Adipose tissue (tissue), 3 donors: ENCODE measurements around the gene MRE11. TPM values are rescaled to one million over a fixed set of nuclear protein-coding genes. Genes with fewer than 3 reads are reported as not detected.
"Not testable (repeated sequence)": the region's sequence is repeated elsewhere in the genome, so short reads cannot be mapped to it uniquely, and the experiment has no call there.

Experiments
- H3K27ac ChIP-seq: one replicate; pipeline ENCODE4 v1.5.1; 2013; ENCODE audit warnings: low read depth, low read length
- WGBS, 3 donors: extraction: QIAGEN DNeasy Blood & Tissue Kit; methylation state at CpG; one replicate each; pipeline ENCODE4 v1.1.7; 2013; 5-methylcytosine and 5-hydroxymethylcytosine counted together
- polyA plus RNA-seq, 3 donors: library from polyadenylated mRNA; stranded (reverse); fragments of 200-250 nt; gene quantifications; one replicate each; pipeline ENCODE4 v1.2.3, GENCODE V29; 2013
- donor health status: healthy with polysubstance abuse.
- donor health status: Bipolar disorder and iron deficiency.
- donor health status: healthy.

Gene MRE11
- polyA plus RNA-seq, 3 donors: 3.9 to 7.0 (median 4.4) TPM

DNA sequence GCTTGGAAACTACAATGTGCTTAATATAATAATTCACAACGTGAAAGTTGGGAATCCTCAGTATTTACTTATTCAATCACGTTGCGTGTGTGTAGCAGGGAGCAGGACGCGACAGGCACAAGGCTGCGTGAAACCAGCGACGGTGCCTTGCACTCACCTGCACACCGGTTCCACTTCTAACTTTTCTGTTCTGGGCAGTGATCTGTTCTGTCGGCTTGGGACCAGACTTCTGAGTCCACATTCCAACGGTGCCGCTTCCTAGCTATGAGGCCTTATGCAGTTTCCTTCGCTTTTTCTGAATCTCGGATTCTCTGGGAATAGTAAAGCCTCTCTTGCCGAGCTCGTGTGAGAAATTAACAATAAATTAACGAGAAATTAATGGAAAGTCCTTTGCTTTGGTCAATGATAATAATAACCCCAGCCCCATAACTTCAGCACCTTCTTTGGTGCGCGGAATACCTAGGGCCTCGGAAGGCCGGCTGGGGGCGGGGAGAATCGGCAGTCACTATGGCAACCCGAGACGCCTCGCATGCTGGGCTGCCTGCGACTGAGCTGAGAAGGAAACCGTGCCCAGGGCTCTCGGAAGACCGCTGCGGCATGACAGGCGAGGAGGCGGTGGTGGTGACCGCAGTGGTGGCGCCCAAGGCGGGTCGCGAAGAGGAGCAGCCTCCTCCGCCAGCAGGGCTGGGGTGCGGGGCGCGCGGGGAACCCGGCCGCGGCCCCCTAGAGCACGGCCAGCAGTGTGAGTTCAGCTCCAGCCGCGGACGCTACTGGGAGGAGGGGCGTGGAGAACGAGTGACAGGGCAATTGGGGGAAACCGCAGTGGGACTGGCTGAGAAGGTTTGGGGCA is 18.5 kb upstream of the MRE11 start, which contains the start of gene C11orf97:
C11orf97 (plus strand) TSS at position 530 of the 850 bp plus-strand sequence; CDS start at position 598, 68 bp downstream.
- no peak within 1 kb of the TSS for H3K27ac ChIP-seq
- 14 to 18% (median 17%) methylated on average over 51 to 53 of the region's 53 CpGs for WGBS, 3 donors

DNA sequence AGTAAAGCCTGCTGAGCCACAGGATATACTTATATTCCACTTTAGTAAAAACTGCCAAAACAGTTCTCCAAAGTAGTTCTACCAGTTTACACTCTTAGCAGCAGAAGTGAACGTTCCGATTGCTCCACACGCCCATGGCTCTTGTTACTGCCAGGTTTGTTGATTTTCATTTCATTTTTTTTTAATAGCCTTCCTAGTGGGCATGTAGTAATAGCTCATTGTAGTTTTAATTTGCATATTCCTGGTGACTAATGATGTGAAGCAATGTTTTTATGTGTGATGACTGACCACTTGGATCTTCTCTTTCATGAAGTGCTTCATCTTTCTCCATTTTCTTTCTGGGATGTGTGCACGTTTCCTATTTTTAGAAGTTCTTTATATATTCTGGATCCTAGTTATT is 13.8 kb upstream of the MRE11 start:
- no peak overlapping the region for H3K27ac ChIP-seq
- 53 to 71% (median 65%) methylated on average over 4 of the region's 4 CpGs for WGBS, 3 donors

DNA sequence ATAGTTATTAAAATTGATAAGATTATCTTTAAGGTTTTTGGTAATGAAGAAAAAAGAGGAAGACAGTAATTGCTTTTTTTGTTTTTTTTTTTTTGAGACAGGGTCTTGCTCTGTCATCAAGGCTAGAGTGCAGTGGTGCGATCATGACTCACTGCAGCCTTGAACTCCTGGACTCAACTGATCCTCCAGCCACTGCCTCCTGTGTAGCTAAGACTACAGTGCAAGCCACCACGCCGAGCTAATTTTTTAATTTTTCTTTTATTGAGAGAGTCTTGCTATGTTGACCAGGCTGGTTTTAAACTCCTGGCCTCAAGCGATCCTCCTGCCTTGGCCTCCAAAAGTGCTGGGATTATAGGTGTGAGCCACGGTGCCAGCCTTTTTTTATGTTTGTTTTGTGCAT is 12.9 kb upstream of the MRE11 start:
- H3K27ac ChIP-seq: not testable (repeated sequence)
- WGBS, 3 donors: 83 to 94% (median 92%) methylated on average over 5 of the region's 5 CpGs

DNA sequence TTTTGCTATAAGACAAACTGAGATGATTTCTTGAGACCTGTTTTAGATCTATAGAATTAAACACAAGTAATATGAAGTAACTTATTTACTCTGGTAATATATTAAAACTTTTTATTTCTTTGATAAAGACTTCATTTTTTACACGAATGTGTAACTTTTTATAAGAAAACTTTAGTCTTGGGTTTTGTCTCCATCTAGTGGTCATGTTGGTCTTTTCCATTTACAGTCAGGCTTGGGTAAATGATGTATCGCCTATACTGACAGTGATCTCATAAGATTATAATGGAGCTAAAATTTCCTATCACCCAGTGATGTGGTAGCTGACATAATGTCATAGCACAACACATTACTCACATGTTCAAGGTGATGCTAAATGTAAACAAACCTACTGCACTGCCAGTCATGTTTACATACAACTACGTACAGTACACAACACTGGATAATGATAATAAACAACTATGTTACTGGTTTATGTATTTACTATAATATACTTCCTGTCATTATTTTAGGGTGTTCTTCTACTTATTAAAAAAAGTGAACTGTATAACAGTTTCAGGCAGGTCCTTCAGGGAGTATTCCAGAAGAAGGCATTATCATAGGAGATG is 11.1 kb upstream of the MRE11 start:
- WGBS, 3 donors: 4 to 21% (median 19%) methylated on average over 3 of the region's 3 CpGs
- H3K27ac ChIP-seq: no peak overlapping the region

- WGBS, 3 donors: 63 to 77% (median 70%) methylated on average over 2 of the region's 2 CpGs
- no peak overlapping the region for H3K27ac ChIP-seq
Measured at GRCh38 chr11:94501522-94501921, 7.9 kb upstream of the MRE11 start.

DNA sequence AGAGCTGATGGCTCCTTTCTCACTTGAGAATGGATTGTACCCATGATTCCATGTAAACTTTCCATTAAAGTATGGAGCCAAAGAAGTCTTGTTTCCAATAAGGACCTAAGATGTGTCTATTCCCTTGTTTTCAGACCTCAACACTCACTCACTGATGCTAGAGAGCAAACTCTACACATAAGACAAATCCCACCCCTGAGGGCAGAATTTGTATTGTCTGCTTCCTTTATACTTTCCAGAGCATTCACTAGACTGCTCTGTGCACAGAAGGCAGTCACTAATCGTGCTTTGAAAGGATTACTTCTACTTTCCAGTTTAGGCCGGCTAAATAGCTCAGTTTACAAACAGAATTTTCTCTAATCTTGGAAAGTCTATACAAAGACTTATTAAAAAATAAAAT is 6.5 kb upstream of the MRE11 start:
- WGBS, 3 donors: 86 to 89% (median 88%) methylated on average over 2 of the region's 2 CpGs
- no peak overlapping the region for H3K27ac ChIP-seq

DNA sequence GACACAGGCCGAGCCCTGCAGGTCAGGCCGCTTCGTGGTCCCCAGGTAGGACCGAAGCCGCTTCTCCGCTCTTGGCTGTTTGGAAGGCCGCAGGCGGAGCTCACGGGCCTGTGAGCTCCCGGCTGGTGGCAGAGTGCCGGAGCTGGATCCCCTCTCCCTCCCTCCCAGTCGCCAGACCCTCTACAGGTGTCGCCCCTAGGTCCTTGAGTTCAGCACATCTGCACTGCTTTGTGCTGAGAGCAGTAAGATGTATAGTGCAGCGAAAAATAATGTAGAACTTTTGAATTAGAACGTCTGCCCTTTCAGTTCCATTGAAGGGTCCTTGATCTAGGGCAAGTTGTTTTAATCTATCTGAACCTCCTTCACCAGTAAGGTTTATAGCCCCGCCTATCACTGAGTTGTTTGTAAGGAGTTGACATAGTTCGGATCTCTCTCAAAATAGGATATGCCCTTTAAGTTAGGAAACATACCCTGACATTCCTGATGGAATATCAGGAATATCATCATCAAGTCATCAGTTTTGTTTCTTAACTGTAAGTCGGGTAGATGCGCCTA is 559 bp upstream of the MRE11 start:
- 1 to 5% (median 3%) methylated on average over 19 of the region's 19 CpGs for WGBS, 3 donors
- H3K27ac ChIP-seq: no peak overlapping the region

DNA sequence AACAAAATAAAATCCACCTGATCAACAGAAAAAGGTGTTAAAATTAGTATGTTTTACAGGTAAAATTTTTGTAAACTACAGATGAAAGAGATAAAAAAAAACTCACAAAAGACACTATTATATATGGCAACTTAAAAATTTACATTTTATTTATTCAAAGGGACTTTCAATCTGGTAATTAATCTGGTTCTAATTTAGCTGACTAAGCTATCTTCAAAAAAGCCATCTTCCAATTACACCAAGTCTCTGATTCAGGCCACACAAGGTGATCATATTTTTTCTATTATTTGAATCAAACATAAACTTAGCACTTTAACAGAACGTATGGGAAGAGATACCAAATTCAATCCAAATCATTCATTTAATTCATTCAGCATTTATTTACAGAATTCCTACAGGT is 7.6 kb downstream of the MRE11 start:
- 81 to 90% (median 86%) methylated on average over 1 of the region's 1 CpG for WGBS, 3 donors
- H3K27ac ChIP-seq: no peak overlapping the region

GRCh38 chr11:94481342-94481741 is 12.3 kb downstream of the MRE11 start:
- H3K27ac ChIP-seq: no peak overlapping the region

- WGBS, 3 donors: 58 to 89% (median 67%) methylated on average over 2 of the region's 2 CpGs
- H3K27ac ChIP-seq: no peak overlapping the region
Measured at GRCh38 chr11:94477624-94478023, 16.0 kb downstream of the MRE11 start.

- 93 to 98% (median 93%) methylated on average over 3 of the region's 3 CpGs for WGBS, 3 donors
- no peak overlapping the region for H3K27ac ChIP-seq
Measured at GRCh38 chr11:94472916-94473799, 20.5 kb downstream of the MRE11 start.

- 65 to 96% (median 93%) methylated on average over 2 of the region's 2 CpGs for WGBS, 3 donors
- no peak overlapping the region for H3K27ac ChIP-seq
Measured at GRCh38 chr11:94469416-94469815, 24.2 kb downstream of the MRE11 start.

DNA sequence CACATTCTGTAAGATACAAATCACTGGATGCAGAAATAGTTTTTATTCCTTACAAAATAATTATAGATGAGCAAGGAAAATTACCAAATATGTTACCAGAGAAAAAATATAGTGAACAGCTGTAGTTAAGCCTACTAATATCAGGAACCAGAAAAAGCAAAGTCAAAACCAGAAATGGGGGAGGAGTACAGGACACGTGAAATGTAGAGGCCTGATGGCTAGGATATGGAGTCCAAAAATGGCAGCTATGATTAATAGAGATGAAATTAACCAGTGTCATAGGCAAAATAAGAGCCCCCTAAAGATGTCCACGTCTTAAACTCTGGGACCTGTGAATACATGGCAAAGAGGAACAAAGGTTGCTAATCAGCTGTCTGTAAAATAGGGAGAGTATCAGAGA is 34.1 kb downstream of the MRE11 start:
- H3K27ac ChIP-seq: no peak overlapping the region
- WGBS, 3 donors: 89 to 97% (median 91%) methylated on average over 2 of the region's 2 CpGs

DNA sequence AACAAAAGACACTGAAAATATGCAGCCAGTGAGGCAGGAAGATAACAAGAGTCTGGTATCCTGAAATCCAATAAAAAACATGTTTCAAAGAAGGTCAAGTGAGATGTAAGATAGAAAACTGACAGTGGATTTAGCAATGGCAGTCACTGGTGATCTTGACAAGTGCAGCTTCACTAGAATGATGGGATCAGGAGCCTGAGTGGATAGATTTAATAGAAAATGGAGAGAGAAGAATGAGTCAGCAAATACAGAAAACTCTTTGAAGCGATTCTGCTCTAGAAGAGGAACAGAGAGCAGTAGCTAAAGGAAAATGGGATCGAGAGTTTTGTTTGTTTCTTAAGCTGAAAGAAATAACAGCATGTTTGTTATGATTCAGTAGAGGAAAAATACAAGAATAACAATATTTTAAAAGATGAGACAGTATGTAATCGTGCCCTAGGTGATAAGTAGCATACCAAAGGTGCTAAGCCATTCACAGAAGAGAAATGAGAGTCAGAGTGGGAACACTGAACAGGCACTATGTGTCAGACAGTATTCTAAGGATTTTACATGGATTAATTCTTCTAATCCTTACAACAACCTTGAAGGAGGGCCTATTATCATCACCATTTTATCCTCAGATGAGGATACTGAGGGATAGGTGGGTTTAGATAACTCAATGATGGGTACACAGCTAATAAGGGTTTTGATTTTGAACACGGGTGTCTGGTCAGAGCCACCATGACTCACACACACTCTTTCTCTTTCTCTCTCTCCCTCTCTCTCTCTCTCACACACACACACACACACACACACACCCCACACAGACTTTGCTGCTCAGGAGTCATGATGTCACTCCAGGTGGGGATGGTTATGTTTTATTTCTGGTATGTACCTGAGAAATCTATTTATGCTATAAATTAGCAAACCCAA is 36.3 kb downstream of the MRE11 start:
- no peak overlapping the region for H3K27ac ChIP-seq
- 84 to 90% (median 85%) methylated on average over 4 of the region's 4 CpGs for WGBS, 3 donors

DNA sequence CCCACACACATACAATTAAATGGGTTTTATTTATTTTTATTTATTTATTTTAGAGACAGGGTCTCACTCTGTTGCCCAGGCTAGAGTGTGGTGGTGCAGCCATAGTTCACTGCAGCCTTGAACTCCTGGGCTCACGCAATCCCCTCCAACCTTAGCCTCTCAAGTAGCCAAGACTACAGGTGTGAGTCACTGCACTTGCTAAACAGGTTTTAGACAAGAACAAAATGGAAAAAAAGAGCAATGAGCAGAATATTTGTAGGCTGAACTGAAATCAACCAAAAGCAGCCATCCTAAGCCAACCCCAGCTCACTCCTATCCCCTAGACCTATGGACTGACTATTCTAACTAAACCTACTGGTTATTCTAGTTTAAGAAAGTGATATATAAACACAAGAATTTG is 37.8 kb downstream of the MRE11 start:
- WGBS, 3 donors: 78 to 100% (median 98%) methylated on average over 1 of the region's 1 CpG
- no peak overlapping the region for H3K27ac ChIP-seq

GRCh38 chr11:94454301-94454700 is 39.3 kb downstream of the MRE11 start:
- 95 to 100% (median 96%) methylated on average over 2 of the region's 2 CpGs for WGBS, 3 donors
- no peak overlapping the region for H3K27ac ChIP-seq

GRCh38 chr11:94452988-94453387 is 40.7 kb downstream of the MRE11 start:
- WGBS, 3 donors: 95 to 100% (median 97%) methylated on average over 2 of the region's 2 CpGs
- H3K27ac ChIP-seq: no peak overlapping the region

DNA sequence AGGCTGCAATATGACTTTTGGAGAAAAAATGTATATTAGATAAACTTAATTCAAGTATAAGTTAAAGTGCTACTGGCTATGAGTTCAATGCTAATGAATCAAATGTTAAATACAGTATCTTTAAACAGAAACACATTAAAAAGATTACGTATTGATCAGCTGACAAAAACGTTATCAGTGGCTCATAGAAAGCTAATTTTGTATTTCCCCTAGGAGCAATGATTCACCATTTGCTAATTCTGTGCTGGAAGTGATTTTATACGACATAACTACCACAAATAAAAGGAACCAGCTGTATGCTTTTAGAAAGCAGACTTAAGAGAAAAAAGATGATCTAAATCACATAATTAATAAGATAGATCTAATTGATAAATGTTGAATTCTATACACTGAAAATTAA is 43.6 kb downstream of the MRE11 start:
- H3K27ac ChIP-seq: no peak overlapping the region
- WGBS, 3 donors: 34 to 63% (median 49%) methylated on average over 3 of the region's 3 CpGs
